ENCODE results near the gene ZNF518A. TPM values are rescaled to one million over a fixed set of nuclear protein-coding genes. Genes with fewer than 3 reads are reported as not detected.

Gene ZNF518A
- total and polyA plus RNA-seq, 9 of the 15 experiments (the other 6 are each of a cell fraction or from before 2014, with no cell fraction given): 6.3 to 30.0 (median 17.4) TPM

- TF ChIP-seq JUND (IDR thresholded peaks at IDR 0.05; ENCODE audit: borderline replicate concordance, low read depth, low read length) (peak; percentile 77), JUND (tag; IDR thresholded peaks at IDR 0.05; ENCODE audit: borderline replicate concordance, low read depth, low read length) (peak; percentile 15; the same call in 1 of the 3 replicates), TCF7L2 (IDR thresholded peaks at IDR 0.05; ENCODE audit: low read depth, low read length) (no peak), TAF1 (IDR thresholded peaks at IDR 0.05; ENCODE audit: control insufficient read depth, extremely low read depth, insufficient read depth, low read length, severe bottlenecking) (peak; percentile 94), FOXA1 (IDR thresholded peaks at IDR 0.05; ENCODE audit: borderline replicate concordance) (no peak), ZBTB40 (IDR thresholded peaks at IDR 0.05) (peak; percentile 94), ZBTB40 (CRISPR knock-in tag; IDR thresholded peaks at IDR 0.05) (no peak), SREBF2 (CRISPR knock-in tag; IDR thresholded peaks at IDR 0.05) (0 out of 2 replicates have a peak, but pooled peaks have one; percentile 18), YY1 (IDR thresholded peaks at IDR 0.05; ENCODE audit: borderline replicate concordance in 1 of 3, control insufficient read depth in 1 of 3, extremely low read depth in 1 of 3, insufficient read depth in 3 of 3, insufficient read length in 1 of 3, insufficient replicate concordance in 2 of 3, low read depth in 1 of 3, low read length in 2 of 3) (peak; percentile 73 to 96 (median 93)), ZNF253 (CRISPR knock-in tag; conservative IDR thresholded peaks at IDR 0.05) (no peak), CCAR2 (IDR thresholded peaks at IDR 0.05; ENCODE audit: low read depth, low read length) (no peak), DNMT1 (IDR thresholded peaks at IDR 0.05) (no peak), SAFB (IDR thresholded peaks at IDR 0.05; ENCODE audit: borderline replicate concordance, low read depth, low read length) (no peak), PHB2 (IDR thresholded peaks at IDR 0.05; ENCODE audit: low read depth) (no peak), ATF7 (IDR thresholded peaks at IDR 0.05) (peak; percentile 85), NFXL1 (CRISPR knock-in tag; IDR thresholded peaks at IDR 0.05) (no peak), ZNF282 (CRISPR knock-in tag; IDR thresholded peaks at IDR 0.05) (no peak), TCF3 (CRISPR knock-in tag; IDR thresholded peaks at IDR 0.05) (0 out of 2 replicates have a peak, but pooled peaks have one; percentile 16), ZFX (CRISPR knock-in tag; IDR thresholded peaks at IDR 0.05) (peak; percentile 82), ZNF444 (CRISPR knock-in tag; IDR thresholded peaks at IDR 0.05) (no peak), ZKSCAN3 (CRISPR knock-in tag; IDR thresholded peaks at IDR 0.05) (no peak)
Observed at GRCh38 chr10:96089670-96090462, 40.2 kb upstream of the ZNF518A start (continued).
